Measurements from ENCODE around the gene ALDH1A1. TPM values are rescaled to one million over a fixed set of nuclear protein-coding genes. Genes with fewer than 3 reads are reported as not detected.

The ALDH1A1 gene
- total and polyA plus RNA-seq, 2 of the 8 experiments (the other 6 are each of a cell fraction or from before 2014, with no cell fraction given) = 0.50 to 0.82 TPM

DNA sequence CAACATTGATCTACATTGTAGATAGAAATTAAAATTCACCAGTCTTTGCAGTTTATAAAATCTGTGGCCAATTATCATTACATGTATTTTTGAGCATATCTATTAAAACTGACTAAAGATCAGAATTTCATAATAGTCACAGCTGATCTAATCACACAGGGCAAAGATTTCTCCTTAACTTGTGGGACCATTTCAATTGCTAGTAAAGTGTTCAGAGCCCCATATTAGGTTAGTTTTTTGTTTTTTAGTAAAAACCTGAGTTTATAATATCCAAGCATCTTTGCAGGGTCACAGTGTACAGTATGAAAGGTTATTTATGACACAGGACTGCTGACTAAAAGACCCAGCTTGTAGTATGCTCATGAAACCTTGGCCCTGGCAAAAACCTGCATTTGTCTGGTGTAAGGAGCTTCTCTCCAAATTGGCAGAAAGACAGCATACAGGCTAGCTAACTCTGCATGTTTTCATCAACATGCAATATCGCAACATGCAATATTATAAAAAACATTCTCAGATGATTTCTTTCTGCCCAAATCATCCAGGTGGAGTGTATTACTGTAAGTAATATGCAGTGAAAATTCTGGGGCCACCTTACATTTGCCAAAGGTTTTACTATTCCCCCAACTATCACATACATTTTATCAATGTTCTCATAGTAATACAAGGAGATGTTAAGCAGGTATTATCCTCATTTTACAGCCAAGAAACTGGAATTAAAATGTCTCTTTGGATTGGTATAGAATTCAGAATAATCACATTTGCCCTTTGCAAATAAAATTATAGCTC, 37.7 kb upstream of the ALDH1A1 start (continued):
- TF ChIP-seq SRF (IDR thresholded peaks at IDR 0.05; ENCODE audit: low read depth, low read length) (no peak), RBBP5 (IDR thresholded peaks at IDR 0.05; ENCODE audit: borderline replicate concordance, low read depth, low read length) (no peak)

Data from H1 (cell line).